Measurements from ENCODE around the gene AQP10. TPM values are rescaled to one million over a fixed set of nuclear protein-coding genes. Genes with fewer than 3 reads are reported as not detected.

The AQP10 gene
- total and polyA plus RNA-seq, 9 of the 15 experiments (the other 6 are each of a cell fraction or from before 2014, with no cell fraction given): 0.37 to 9.7 (median 1.9) TPM

DNA sequence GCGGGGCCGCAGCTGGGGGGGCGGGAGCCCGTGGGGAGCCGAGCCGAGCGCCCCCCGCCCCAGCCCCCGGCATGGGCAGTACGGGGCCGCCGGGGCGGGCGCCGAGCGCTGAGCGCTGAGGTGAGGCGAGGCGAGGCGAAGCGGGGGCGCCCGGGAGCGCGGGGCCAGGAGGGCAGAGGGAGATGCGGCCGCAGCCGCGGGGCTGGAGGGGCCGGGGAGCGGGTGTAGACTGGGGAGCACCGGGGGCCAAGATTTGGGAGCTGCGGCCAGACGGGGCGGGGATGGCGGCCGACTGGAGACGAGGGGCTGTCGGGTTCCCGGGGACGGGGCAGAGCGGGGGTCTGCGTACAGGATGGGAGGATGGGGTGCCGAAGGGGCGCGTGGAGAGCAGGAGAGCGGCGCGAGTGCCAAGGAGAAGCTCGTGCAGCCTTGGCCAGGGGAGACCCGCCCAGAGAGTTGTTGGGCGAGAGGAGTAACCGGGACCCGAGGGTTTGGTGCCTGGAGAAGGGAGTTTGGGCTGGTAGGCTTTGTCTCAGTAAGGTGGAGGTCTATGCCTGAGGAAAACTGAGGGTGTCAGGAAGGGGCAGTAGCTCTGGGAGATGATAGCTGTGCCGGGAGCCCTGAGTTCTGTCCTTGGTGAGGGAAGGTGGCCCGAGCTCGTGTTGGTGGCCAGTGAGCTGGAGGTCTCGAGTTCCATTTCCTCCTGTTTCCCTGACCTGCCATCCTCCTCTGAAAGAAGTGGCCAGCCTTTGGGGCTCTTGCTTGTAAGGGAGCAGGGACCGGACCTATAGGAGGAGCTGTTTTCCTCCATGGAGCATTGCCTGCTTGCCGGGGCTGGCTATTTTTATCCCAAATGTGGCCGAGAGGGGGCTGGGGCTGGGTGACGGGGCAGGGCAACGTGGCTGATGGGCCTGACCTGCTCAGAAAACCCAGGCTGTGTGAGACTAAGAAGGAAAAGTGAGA lies 5.0 kb downstream of the AQP10 start (continued):
- TF ChIP-seq, protein P1, sequence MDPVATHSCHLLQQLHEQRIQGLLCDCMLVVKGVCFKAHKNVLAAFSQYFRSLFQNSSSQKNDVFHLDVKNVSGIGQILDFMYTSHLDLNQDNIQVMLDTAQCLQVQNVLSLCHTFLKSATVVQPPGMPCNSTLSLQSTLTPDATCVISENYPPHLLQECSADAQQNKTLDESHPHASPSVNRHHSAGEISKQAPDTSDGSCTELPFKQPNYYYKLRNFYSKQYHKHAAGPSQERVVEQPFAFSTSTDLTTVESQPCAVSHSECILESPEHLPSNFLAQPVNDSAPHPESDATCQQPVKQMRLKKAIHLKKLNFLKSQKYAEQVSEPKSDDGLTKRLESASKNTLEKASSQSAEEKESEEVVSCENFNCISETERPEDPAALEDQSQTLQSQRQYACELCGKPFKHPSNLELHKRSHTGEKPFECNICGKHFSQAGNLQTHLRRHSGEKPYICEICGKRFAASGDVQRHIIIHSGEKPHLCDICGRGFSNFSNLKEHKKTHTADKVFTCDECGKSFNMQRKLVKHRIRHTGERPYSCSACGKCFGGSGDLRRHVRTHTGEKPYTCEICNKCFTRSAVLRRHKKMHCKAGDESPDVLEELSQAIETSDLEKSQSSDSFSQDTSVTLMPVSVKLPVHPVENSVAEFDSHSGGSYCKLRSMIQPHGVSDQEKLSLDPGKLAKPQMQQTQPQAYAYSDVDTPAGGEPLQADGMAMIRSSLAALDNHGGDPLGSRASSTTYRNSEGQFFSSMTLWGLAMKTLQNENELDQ (CRISPR knock-in tag; IDR thresholded peaks at IDR 0.05; ENCODE audit: borderline replicate concordance): no peak
- 0 out of 2 replicates have a peak, but pooled peaks have one; percentile 26 for TF ChIP-seq MIER1 (IDR thresholded peaks at IDR 0.05; ENCODE audit: low read depth)
- TF ChIP-seq, protein P2, sequence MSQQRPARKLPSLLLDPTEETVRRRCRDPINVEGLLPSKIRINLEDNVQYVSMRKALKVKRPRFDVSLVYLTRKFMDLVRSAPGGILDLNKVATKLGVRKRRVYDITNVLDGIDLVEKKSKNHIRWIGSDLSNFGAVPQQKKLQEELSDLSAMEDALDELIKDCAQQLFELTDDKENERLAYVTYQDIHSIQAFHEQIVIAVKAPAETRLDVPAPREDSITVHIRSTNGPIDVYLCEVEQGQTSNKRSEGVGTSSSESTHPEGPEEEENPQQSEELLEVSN (IDR thresholded peaks at IDR 0.05; ENCODE audit: borderline replicate concordance in 1 of 2, extremely low read depth in 1 of 2, insufficient read depth in 1 of 2, insufficient read length in 1 of 2, low read depth in 1 of 2, low read length in 1 of 2, poor library complexity in 1 of 2, severe bottlenecking in 1 of 2): peak in 1 of 2 experiments; percentile 11
- no peak for TF ChIP-seq GATAD2A (IDR thresholded peaks at IDR 0.05)
- TF ChIP-seq, protein P3, sequence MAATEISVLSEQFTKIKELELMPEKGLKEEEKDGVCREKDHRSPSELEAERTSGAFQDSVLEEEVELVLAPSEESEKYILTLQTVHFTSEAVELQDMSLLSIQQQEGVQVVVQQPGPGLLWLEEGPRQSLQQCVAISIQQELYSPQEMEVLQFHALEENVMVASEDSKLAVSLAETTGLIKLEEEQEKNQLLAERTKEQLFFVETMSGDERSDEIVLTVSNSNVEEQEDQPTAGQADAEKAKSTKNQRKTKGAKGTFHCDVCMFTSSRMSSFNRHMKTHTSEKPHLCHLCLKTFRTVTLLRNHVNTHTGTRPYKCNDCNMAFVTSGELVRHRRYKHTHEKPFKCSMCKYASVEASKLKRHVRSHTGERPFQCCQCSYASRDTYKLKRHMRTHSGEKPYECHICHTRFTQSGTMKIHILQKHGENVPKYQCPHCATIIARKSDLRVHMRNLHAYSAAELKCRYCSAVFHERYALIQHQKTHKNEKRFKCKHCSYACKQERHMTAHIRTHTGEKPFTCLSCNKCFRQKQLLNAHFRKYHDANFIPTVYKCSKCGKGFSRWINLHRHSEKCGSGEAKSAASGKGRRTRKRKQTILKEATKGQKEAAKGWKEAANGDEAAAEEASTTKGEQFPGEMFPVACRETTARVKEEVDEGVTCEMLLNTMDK (IDR thresholded peaks at IDR 0.05; ENCODE audit: borderline replicate concordance, insufficient read depth, low read depth, low read length, poor library complexity, severe bottlenecking): peak; percentile 76
- no peak for TF ChIP-seq CCNT2 (IDR thresholded peaks at IDR 0.05; ENCODE audit: borderline replicate concordance, extremely low read depth, insufficient read length, low read depth, low read length)
- TF ChIP-seq, protein P4, sequence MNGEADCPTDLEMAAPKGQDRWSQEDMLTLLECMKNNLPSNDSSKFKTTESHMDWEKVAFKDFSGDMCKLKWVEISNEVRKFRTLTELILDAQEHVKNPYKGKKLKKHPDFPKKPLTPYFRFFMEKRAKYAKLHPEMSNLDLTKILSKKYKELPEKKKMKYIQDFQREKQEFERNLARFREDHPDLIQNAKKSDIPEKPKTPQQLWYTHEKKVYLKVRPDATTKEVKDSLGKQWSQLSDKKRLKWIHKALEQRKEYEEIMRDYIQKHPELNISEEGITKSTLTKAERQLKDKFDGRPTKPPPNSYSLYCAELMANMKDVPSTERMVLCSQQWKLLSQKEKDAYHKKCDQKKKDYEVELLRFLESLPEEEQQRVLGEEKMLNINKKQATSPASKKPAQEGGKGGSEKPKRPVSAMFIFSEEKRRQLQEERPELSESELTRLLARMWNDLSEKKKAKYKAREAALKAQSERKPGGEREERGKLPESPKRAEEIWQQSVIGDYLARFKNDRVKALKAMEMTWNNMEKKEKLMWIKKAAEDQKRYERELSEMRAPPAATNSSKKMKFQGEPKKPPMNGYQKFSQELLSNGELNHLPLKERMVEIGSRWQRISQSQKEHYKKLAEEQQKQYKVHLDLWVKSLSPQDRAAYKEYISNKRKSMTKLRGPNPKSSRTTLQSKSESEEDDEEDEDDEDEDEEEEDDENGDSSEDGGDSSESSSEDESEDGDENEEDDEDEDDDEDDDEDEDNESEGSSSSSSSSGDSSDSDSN (IDR thresholded peaks at IDR 0.05; ENCODE audit: borderline replicate concordance in 1 of 2, low read depth in 2 of 2, low read length in 2 of 2): peak in 1 of 2 experiments; percentile 83; a peak in 1 of 4 replicates
- no peak for TF ChIP-seq ZNF696 (CRISPR knock-in tag; conservative IDR thresholded peaks at IDR 0.05)
- TF ChIP-seq, protein P5, sequence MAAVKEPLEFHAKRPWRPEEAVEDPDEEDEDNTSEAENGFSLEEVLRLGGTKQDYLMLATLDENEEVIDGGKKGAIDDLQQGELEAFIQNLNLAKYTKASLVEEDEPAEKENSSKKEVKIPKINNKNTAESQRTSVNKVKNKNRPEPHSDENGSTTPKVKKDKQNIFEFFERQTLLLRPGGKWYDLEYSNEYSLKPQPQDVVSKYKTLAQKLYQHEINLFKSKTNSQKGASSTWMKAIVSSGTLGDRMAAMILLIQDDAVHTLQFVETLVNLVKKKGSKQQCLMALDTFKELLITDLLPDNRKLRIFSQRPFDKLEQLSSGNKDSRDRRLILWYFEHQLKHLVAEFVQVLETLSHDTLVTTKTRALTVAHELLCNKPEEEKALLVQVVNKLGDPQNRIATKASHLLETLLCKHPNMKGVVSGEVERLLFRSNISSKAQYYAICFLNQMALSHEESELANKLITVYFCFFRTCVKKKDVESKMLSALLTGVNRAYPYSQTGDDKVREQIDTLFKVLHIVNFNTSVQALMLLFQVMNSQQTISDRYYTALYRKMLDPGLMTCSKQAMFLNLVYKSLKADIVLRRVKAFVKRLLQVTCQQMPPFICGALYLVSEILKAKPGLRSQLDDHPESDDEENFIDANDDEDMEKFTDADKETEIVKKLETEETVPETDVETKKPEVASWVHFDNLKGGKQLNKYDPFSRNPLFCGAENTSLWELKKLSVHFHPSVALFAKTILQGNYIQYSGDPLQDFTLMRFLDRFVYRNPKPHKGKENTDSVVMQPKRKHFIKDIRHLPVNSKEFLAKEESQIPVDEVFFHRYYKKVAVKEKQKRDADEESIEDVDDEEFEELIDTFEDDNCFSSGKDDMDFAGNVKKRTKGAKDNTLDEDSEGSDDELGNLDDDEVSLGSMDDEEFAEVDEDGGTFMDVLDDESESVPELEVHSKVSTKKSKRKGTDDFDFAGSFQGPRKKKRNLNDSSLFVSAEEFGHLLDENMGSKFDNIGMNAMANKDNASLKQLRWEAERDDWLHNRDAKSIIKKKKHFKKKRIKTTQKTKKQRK (IDR thresholded peaks at IDR 0.05; ENCODE audit: borderline replicate concordance, low read depth, low read length): no peak
- TF ChIP-seq CBFA2T2 (conservative IDR thresholded peaks at IDR 0.05): no peak
- TF ChIP-seq YBX1 (IDR thresholded peaks at IDR 0.05): no peak
